ENCODE data around the gene OCA2.

- TF ChIP-seq CTCF (IDR thresholded peaks at IDR 0.05) (no peak), POLR2A (IDR thresholded peaks at IDR 0.05) (no peak)
Observed at GRCh38 chr15:27820722-27821121, 278.4 kb downstream of the OCA2 start.
